Astrocyte of the spinal cord (primary cell): ENCODE measurements around the gene NDRG4.

ENCODE experiments used
- DNase-seq: peaks from one replicate; pipeline ENCODE4 v3.0.0; 2011; ENCODE audit warnings: low read depth, low spot score
- H3K4me3 ChIP-seq: 2 replicates; pipeline ENCODE4 v1.5.1; 2011; ENCODE audit warnings: low read depth, mild to moderate bottlenecking, low read length, moderate library complexity
- in situ Hi-C: cut with HindIII; loops from 2 replicates; pipeline ENCODE4 v1.10.0; 2017; ENCODE audit warnings: low sequenced_read_pairs
- TF ChIP-seq, protein P1 (sequence below): IDR thresholded peaks from 2 replicates; pipeline ENCODE4 v1.5.1; 2012; ENCODE audit warnings: low read depth, mild to moderate bottlenecking, low read length, inconsistent platforms

The NDRG4 gene

DNA sequence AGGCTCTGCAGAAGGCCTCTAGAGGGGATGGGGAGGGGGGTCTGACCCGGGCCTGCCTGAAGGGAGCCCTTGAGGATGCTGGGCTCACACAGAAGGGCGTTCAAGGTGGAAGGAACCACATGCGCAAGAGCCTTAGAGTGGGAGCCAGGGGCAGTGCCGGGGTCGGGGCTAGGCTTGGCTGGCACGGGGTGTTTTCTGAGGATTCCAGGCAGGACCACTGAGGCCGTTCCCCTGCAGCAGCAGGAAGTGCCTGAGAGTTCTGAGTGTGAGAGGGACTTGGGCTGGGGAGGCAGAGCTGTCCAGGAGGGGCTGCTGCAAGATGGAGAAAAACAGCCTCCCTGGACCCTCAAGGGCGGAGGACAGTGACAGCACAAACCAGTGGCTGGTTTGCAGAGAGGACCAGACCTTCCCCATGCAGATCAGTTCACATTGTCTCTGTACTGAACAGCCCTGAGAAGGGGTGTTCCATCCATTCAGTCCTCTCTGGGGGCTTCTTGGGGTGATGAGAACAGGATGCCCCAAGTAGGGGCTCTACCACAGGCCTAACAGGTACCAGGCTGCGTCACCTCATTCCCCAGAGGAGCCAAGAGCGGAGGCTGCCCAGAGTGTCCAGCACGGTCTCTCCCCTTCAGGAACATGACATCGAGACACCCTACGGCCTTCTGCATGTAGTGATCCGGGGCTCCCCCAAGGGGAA, 3.4 kb downstream of the NDRG4 start:
- TF ChIP-seq, protein P1, sequence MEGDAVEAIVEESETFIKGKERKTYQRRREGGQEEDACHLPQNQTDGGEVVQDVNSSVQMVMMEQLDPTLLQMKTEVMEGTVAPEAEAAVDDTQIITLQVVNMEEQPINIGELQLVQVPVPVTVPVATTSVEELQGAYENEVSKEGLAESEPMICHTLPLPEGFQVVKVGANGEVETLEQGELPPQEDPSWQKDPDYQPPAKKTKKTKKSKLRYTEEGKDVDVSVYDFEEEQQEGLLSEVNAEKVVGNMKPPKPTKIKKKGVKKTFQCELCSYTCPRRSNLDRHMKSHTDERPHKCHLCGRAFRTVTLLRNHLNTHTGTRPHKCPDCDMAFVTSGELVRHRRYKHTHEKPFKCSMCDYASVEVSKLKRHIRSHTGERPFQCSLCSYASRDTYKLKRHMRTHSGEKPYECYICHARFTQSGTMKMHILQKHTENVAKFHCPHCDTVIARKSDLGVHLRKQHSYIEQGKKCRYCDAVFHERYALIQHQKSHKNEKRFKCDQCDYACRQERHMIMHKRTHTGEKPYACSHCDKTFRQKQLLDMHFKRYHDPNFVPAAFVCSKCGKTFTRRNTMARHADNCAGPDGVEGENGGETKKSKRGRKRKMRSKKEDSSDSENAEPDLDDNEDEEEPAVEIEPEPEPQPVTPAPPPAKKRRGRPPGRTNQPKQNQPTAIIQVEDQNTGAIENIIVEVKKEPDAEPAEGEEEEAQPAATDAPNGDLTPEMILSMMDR: no peak
- no peak overlapping the region for H3K4me3 ChIP-seq
- in situ Hi-C loops: no loop called here
- DNase-seq: no peak

DNA sequence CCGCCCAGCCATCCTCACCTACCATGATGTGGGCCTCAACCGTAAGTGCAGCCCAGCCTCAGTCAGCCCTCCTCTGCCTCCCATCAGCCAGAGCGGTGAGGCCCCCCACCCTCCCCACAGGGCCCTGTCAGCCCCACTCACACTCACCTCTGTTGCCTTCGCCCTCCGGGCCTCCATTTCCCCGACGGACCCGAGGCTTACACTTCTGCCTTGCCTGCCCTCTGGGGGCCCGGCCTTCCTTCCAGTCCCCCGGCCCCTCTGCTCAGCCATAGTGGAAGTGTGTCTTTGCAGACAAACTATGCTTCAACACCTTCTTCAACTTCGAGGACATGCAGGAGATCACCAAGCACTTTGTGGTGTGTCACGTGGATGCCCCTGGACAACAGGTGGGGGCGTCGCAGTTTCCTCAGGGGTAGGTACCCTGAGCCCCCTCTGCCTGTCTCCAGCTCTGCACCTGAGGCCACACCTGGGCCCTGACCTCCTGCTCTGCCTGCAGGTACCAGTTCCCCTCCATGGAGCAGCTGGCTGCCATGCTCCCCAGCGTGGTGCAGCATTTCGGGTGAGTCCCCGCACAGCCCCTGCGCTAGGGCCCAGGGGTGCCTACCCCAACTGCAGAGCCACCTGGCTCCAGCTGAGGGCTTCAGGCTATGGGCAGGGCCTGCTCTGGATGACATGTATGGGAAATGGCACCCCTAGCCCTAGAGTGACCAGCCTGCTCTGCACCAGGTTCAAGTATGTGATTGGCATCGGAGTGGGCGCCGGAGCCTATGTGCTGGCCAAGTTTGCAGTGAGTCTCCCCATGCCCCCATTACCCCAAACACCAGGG, 4.1 kb downstream of the NDRG4 start:
- TF ChIP-seq, protein P1: no peak
- no peak overlapping the region for H3K4me3 ChIP-seq
- in situ Hi-C loops: no loop called here
- DNase-seq: no peak

DNA sequence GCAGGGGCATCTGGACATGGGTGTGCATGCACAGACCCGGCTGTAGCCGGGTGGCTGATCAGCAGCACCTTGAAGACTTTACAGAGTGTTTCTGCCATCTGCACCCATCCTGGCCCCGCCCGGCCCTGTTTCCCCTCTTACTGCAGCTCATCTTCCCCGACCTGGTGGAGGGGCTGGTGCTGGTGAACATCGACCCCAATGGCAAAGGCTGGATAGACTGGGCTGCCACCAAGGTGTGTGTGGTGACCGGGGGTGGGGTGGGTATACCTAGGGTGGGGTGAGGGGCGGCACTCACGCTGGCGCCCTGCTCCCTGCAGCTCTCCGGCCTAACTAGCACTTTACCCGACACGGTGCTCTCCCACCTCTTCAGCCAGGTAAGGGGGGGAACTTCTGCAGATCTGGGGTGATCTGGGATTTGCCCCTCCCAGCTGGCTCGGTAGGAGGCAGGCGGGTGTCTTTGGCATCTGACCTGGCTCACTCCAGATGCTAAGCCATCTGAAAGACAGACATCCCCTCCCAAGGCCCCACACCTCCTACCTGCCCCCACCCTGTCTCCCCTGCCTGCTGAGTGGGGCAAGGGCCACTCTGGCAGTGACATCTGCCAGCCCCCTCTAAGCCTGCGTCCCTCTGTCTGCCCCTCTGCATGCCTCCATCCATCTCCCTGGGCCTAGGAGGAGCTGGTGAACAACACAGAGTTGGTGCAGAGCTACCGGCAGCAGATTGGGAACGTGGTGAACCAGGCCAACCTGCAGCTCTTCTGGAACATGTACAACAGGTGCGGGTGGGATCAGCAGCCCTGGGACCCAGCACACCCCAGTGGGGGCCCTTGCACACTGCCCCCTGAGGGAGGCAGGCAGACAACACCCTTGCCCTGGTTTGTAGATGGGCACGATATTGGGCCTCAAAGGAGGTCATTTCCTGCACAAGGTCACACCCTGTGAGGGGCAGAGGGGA, 6.6 kb downstream of the NDRG4 start:
- in situ Hi-C loops: no loop called here
- TF ChIP-seq, protein P1: no peak
- no peak for DNase-seq
- no peak overlapping the region for H3K4me3 ChIP-seq

DNA sequence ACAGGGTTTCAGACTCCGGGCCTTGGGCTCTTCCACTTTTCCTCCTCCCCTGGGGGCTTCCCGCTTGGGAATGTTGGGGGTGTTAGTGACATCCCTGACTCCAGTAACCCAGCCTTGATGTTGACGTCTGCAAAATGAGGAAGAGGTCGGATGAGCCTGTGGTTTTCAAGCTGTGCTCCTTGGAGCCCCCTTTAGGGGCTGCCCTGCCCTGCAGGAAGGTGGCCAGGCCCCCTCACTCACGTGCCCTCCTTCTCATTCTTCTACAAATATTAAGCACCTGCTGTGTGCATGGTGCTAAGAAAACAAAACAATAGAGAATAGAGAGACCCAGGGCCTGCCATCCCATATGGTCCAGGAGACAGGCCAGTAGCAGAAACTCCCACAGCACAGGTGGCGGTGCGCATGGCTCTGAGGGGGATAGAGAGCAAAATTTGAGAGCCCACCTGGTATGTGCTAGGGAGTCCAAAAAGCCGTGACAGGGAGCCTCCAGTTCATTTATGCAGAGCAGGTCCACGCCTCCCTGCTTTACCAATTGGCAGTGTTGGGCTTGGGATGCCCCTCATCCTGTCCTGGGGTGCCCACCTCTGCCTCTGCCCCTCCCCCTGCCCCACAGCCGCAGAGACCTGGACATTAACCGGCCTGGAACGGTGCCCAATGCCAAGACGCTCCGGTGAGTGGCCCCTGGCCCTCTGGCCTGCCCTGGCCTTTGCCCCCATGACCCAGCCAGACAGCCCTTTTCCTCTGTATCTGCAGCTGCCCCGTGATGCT, 7.4 kb downstream of the NDRG4 start:
- no peak for DNase-seq
- no peak overlapping the region for H3K4me3 ChIP-seq
- in situ Hi-C loops: no loop called here
- TF ChIP-seq, protein P1: no peak

DNA sequence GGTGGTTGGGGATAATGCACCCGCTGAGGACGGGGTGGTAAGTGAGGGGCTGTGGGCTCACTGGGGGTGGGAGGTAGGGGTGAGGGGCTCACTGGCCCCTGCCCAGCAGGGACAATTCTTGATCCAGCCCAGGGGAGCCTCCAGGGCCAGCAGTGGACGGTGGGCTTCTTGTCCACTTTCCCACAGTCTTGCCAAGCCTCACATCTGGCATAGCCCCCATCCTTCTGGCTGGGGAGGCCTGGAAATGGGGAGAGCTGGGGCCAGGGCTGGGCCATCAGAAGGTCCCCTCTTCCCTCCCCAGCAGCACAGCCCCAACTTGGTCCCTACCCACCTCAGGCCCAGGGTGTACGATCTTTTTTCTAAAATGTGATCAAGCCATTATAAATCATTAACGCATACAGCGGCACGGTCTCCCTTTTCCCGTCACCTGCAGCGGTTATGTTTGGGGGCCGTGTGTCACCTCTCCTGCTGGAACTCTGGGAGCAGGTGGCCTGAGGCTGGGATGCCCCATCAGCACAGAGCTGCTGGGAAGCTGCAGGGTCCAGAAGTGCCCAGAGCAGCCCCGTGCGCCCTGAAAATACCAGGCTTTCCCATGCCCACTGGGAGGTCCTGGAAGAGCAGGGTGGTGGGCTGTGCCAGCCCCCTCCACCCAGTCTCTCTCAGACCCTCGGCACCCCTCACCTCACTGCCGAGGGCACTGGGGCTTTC, 8.2 kb downstream of the NDRG4 start:
- TF ChIP-seq, protein P1: no peak

More for the DNA sequence above, 8.2 kb downstream of the NDRG4 start:
- no peak overlapping the region for H3K4me3 ChIP-seq
- in situ Hi-C loops: no loop called here
- DNase-seq: no peak
